ENCODE results near the gene NCK2.

DNA sequence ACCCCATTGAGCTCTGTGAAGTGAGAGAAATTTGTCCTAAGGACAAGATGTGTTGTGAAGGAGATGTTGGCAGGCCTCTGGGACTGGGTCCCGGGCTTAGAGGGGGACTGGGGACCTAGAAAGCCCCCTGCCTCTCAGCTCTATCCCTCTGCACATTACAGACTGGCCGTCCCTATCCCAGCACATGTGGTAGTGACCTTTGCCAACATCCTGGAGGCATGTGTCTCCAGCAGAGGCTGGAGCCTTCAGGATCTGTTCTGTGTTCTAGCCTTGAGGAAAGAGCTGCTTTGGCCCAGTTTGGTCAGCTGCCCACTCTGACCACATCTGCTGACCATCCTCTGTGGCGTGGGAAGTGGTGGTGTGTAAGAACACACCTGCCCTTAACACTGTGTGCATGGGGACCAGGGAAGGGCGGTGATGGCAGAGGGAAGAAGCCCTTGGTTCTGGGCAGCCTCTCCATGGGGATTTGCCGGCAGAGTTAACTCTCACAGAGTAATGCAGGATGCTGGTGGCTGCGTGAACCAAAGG is 33.4 kb downstream of the NCK2 start:
- TF ChIP-seq, protein P1, sequence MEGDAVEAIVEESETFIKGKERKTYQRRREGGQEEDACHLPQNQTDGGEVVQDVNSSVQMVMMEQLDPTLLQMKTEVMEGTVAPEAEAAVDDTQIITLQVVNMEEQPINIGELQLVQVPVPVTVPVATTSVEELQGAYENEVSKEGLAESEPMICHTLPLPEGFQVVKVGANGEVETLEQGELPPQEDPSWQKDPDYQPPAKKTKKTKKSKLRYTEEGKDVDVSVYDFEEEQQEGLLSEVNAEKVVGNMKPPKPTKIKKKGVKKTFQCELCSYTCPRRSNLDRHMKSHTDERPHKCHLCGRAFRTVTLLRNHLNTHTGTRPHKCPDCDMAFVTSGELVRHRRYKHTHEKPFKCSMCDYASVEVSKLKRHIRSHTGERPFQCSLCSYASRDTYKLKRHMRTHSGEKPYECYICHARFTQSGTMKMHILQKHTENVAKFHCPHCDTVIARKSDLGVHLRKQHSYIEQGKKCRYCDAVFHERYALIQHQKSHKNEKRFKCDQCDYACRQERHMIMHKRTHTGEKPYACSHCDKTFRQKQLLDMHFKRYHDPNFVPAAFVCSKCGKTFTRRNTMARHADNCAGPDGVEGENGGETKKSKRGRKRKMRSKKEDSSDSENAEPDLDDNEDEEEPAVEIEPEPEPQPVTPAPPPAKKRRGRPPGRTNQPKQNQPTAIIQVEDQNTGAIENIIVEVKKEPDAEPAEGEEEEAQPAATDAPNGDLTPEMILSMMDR (conservative IDR thresholded peaks at IDR 0.05; ENCODE audit: low read depth, low read length): no peak
- no peak for TF ChIP-seq EZH2 (IDR thresholded peaks at IDR 0.05; ENCODE audit: borderline replicate concordance, low read depth, low read length, poor library complexity, severe bottlenecking)

All from A673 (cell line).